Measurements from ENCODE around the gene PFDN5. TPM values are rescaled to one million over a fixed set of nuclear protein-coding genes. Genes with fewer than 3 reads are reported as not detected.

PFDN5 gene
- total and polyA plus RNA-seq, 2 experiments from 2014 or later: 380 to 625 TPM

GRCh38 chr12:53302903-53303302, 7.6 kb downstream of the PFDN5 start:
- WGBS, 2 experiments (ENCODE audit: low coverage in 1 of 2, low lambda C conversion rate in 2 of 2, missing lambda C conversion rate in 2 of 2): 94 to 99% methylated on average over 5 of the region's 5 CpGs
- no peaks in the 10 kb centered on the region for H3K27me3 ChIP-seq (replicated peaks; ENCODE audit: insufficient read depth)
- no peaks in the 10 kb centered on the region for H3K9me3 ChIP-seq (ENCODE audit: low read depth)
- H3K9ac ChIP-seq: no peak overlapping the region
- no peaks in the 10 kb centered on the region for H4K20me1 ChIP-seq (ENCODE audit: insufficient read depth)
- H3F3A ChIP-seq (ENCODE audit: insufficient read depth): peaks cover 30% of the 10 kb centered on the region
- DNase-seq: no peak
- TF ChIP-seq EZH2phosphoT487 (IDR thresholded peaks at IDR 0.05; ENCODE audit: insufficient read depth, low read depth): no peak
- TF ChIP-seq EZH2 (IDR thresholded peaks at IDR 0.05; ENCODE audit: insufficient read depth, poor library complexity, severe bottlenecking): no peak
- in situ Hi-C loops (cut with MboI): no loop called here
- H3K79me2 ChIP-seq (ENCODE audit: insufficient read depth): peaks cover 50% of the 10 kb centered on the region
- H3K4me2 ChIP-seq (ENCODE audit: unreplicated experiment): no peak overlapping the region
- H3K27ac ChIP-seq: no peak overlapping the region
- no peak overlapping the region for H2AFZ ChIP-seq
- H3K9me2 ChIP-seq (ENCODE audit: insufficient read depth): no peaks in the 10 kb centered on the region
- H3K36me3 ChIP-seq (ENCODE audit: low read depth): peaks cover 10% of the 10 kb centered on the region; the same call in 1 of the 2 replicates
- peaks cover 23% of the 10 kb centered on the region for H3K4me1 ChIP-seq (ENCODE audit: insufficient read depth)
- H3K4me3 ChIP-seq: no peak overlapping the region

- H3K27ac ChIP-seq: no peak overlapping the region
- 0 out of 2 replicates have a peak, but pooled peaks cover 7% of the 10 kb centered on the region for H3F3A ChIP-seq (ENCODE audit: insufficient read depth)
- H3K9ac ChIP-seq: no peak overlapping the region
- TF ChIP-seq EZH2 (IDR thresholded peaks at IDR 0.05; ENCODE audit: insufficient read depth, poor library complexity, severe bottlenecking) (no peak), EZH2phosphoT487 (IDR thresholded peaks at IDR 0.05; ENCODE audit: insufficient read depth, low read depth) (no peak)
- no peaks in the 10 kb centered on the region for H4K20me1 ChIP-seq (ENCODE audit: insufficient read depth)
- 86 to 91% methylated on average over 10 of the region's 10 CpGs for WGBS, 2 experiments (ENCODE audit: low coverage in 1 of 2, low lambda C conversion rate in 2 of 2, missing lambda C conversion rate in 2 of 2)
- DNase-seq: no peak
- no peak overlapping the region for H3K4me2 ChIP-seq (ENCODE audit: unreplicated experiment)
- peaks cover 35% of the 10 kb centered on the region for H3K79me2 ChIP-seq (ENCODE audit: insufficient read depth)
- no peak overlapping the region for H3K4me3 ChIP-seq
- H3K9me2 ChIP-seq (ENCODE audit: insufficient read depth): no peaks in the 10 kb centered on the region
- H2AFZ ChIP-seq: no peak overlapping the region
- H3K9me3 ChIP-seq (ENCODE audit: low read depth): no peaks in the 10 kb centered on the region
- H3K4me1 ChIP-seq (ENCODE audit: insufficient read depth): no peaks in the 10 kb centered on the region
- peaks cover 11% of the 10 kb centered on the region; the same call in 1 of the 2 replicates for H3K36me3 ChIP-seq (ENCODE audit: low read depth)
- in situ Hi-C loops (cut with MboI): no loop called here
- H3K27me3 ChIP-seq (replicated peaks; ENCODE audit: insufficient read depth): no peaks in the 10 kb centered on the region
Observed at GRCh38 chr12:53306826-53307225, 11.5 kb downstream of the PFDN5 start.

- no peak overlapping the region for H3K27ac ChIP-seq
- H3K36me3 ChIP-seq (ENCODE audit: low read depth): peaks cover 11% of the 10 kb centered on the region; the same call in 1 of the 2 replicates
- H3K4me2 ChIP-seq (ENCODE audit: unreplicated experiment): no peak overlapping the region
- 36 to 49% methylated on average over 4 of the region's 4 CpGs for WGBS, 2 experiments (ENCODE audit: low coverage in 1 of 2, low lambda C conversion rate in 2 of 2, missing lambda C conversion rate in 2 of 2)
- H3K4me1 ChIP-seq (ENCODE audit: insufficient read depth): no peaks in the 10 kb centered on the region
- H2AFZ ChIP-seq: no peak overlapping the region
- H3F3A ChIP-seq (ENCODE audit: insufficient read depth): 0 out of 2 replicates have a peak, but pooled peaks cover 7% of the 10 kb centered on the region
- H3K27me3 ChIP-seq (replicated peaks; ENCODE audit: insufficient read depth): no peaks in the 10 kb centered on the region
- no peak overlapping the region for H3K4me3 ChIP-seq
- in situ Hi-C loops (cut with MboI): no loop called here
- H3K9ac ChIP-seq: no peak overlapping the region
- no peaks in the 10 kb centered on the region for H4K20me1 ChIP-seq (ENCODE audit: insufficient read depth)
- H3K9me3 ChIP-seq (ENCODE audit: low read depth): no peaks in the 10 kb centered on the region
- TF ChIP-seq EZH2 (IDR thresholded peaks at IDR 0.05; ENCODE audit: insufficient read depth, poor library complexity, severe bottlenecking): no peak
- TF ChIP-seq EZH2phosphoT487 (IDR thresholded peaks at IDR 0.05; ENCODE audit: insufficient read depth, low read depth): no peak
- peaks cover 20% of the 10 kb centered on the region for H3K79me2 ChIP-seq (ENCODE audit: insufficient read depth)
- H3K9me2 ChIP-seq (ENCODE audit: insufficient read depth): no peaks in the 10 kb centered on the region
- no peak for DNase-seq
Observed at GRCh38 chr12:53308276-53308675, 12.9 kb downstream of the PFDN5 start.

- H4K20me1 ChIP-seq (ENCODE audit: insufficient read depth): no peaks in the 10 kb centered on the region
- H3K4me2 ChIP-seq (ENCODE audit: unreplicated experiment): no peak overlapping the region
- no peaks in the 10 kb centered on the region for H3K9me3 ChIP-seq (ENCODE audit: low read depth)
- 66 to 70% methylated on average over 3 of the region's 3 CpGs for WGBS, 2 experiments (ENCODE audit: low coverage in 1 of 2, low lambda C conversion rate in 2 of 2, missing lambda C conversion rate in 2 of 2)
- H2AFZ ChIP-seq: no peak overlapping the region
- peaks cover 11% of the 10 kb centered on the region for H3K79me2 ChIP-seq (ENCODE audit: insufficient read depth)
- H3K27ac ChIP-seq: no peak overlapping the region
- no peak overlapping the region for H3K4me3 ChIP-seq
- no peak for DNase-seq
- H3F3A ChIP-seq (ENCODE audit: insufficient read depth): no peaks in the 10 kb centered on the region
- no peaks in the 10 kb centered on the region for H3K9me2 ChIP-seq (ENCODE audit: insufficient read depth)
- H3K9ac ChIP-seq: no peak overlapping the region
- H3K4me1 ChIP-seq (ENCODE audit: insufficient read depth): no peaks in the 10 kb centered on the region
- H3K36me3 ChIP-seq (ENCODE audit: low read depth): peaks cover 9% of the 10 kb centered on the region; the same call in 1 of the 2 replicates
- H3K27me3 ChIP-seq (replicated peaks; ENCODE audit: insufficient read depth): no peaks in the 10 kb centered on the region
- TF ChIP-seq EZH2 (IDR thresholded peaks at IDR 0.05; ENCODE audit: insufficient read depth, poor library complexity, severe bottlenecking) (no peak), EZH2phosphoT487 (IDR thresholded peaks at IDR 0.05; ENCODE audit: insufficient read depth, low read depth) (no peak)
- in situ Hi-C loops (cut with MboI): no loop called here
Observed at GRCh38 chr12:53313996-53314395, 18.7 kb downstream of the PFDN5 start.

Measured in GM23248 (cell line).